Measurements from ENCODE around the gene WFIKKN1. TPM values are rescaled to one million over a fixed set of nuclear protein-coding genes. Genes with fewer than 3 reads are reported as not detected.

Gene WFIKKN1
- total RNA-seq, 3 donors from 2014 or later = 1.1 to 2.2 (median 1.6) TPM

DNA sequence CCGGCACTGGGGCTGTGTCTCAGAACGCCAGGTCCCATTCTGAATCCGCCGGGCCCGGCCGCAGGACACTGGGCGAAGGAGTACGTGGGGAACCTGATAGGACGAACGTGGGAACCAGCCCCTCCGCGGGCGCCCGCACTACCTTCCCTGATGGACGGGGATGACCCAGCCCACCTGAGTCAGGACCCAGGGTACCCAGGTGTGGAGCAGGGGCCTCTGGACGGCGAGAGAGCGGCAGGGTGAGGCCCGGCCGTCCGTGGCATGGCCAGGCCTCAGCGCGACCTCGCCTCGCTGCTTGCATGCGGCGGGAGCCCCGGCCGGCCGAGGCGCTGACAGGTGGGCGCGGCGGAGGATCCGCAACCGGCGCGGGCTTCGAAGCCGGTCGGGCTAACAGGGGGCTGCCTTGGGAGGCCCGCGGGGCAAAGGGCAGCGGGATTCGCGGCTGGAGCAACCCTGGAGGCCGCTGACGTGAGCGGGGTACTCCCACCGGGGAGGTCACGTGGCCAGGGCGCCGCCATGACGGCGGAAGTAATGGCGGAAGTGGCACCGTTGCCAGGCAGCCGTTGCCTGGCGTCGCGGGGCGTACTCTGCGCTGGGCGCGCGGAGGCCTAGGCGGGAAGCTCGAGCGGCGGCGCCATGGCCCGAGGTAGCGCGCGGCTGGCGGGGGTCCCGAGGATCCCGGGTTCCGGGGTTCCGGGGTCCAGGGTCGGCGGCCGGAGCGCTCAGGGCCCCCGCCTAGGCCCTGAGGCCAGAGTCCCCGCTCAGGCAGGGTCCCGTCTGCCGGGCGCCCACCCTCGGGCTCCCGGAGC is 18.2 kb downstream of the WFIKKN1 start, which contains the start of gene WDR90:
TSS of gene WDR90 (plus strand) at position 585 of the 809 bp plus-strand sequence. CDS start at position 637, 52 bp downstream.
- peak; percentile 95 to 97 (median 97) for DNase-seq
- H3K36me3 ChIP-seq (ENCODE audit: low read depth) = no peaks in the 10 kb centered on the region
- intact Hi-C loops (cut with DNase I, micrococcal nuclease) = no loop called here
- H3K4me1 ChIP-seq (ENCODE audit: low read depth) = peaks cover 50% of the 10 kb centered on the region
- TF ChIP-seq, protein P1, sequence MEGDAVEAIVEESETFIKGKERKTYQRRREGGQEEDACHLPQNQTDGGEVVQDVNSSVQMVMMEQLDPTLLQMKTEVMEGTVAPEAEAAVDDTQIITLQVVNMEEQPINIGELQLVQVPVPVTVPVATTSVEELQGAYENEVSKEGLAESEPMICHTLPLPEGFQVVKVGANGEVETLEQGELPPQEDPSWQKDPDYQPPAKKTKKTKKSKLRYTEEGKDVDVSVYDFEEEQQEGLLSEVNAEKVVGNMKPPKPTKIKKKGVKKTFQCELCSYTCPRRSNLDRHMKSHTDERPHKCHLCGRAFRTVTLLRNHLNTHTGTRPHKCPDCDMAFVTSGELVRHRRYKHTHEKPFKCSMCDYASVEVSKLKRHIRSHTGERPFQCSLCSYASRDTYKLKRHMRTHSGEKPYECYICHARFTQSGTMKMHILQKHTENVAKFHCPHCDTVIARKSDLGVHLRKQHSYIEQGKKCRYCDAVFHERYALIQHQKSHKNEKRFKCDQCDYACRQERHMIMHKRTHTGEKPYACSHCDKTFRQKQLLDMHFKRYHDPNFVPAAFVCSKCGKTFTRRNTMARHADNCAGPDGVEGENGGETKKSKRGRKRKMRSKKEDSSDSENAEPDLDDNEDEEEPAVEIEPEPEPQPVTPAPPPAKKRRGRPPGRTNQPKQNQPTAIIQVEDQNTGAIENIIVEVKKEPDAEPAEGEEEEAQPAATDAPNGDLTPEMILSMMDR (IDR thresholded peaks at IDR 0.05) = no peak
- ATAC-seq = peak; percentile 72
- H3K9me3 ChIP-seq = no peaks in the 10 kb centered on the region
- H3K4me3 ChIP-seq = peak within 1 kb of the TSS; percentile 25

DNA sequence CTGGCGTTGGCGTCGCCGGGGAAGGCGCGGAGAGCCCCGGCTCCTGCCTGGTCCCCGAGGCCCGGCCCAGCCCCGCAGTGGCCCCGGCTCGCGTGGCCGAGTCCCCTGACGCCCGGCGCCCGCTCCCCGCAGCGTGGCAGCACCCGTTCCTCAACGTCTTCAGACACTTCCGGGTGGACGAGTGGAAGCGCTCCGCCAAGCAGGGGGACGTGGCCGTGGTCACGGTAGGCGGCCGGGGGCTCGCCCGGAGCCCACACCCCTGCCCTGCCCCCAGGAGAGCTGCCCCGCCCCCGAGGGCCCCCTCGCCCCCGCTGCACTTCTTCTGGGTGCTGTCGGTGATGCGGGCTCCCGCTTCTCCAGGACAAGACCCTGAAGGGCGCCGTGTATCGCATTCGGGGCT is 18.8 kb downstream of the WFIKKN1 start:
- H3K36me3 ChIP-seq (ENCODE audit: low read depth) = no peaks in the 10 kb centered on the region
- peak overlapping the region; percentile 25 for H3K4me3 ChIP-seq
- TF ChIP-seq, protein P1 (IDR thresholded peaks at IDR 0.05) = no peak
- no peaks in the 10 kb centered on the region for H3K9me3 ChIP-seq
- intact Hi-C loops (cut with DNase I, micrococcal nuclease) = loop anchor here in 1 of 2 donors (10.0 kb wide), 1 partner anchor 55 kb away; the partner anchor contains the start of gene RAB40C
- peak in 1 of 3 donors; percentile 58 for DNase-seq
- no peak for ATAC-seq
- peaks cover 44% of the 10 kb centered on the region for H3K4me1 ChIP-seq (ENCODE audit: low read depth)

DNA sequence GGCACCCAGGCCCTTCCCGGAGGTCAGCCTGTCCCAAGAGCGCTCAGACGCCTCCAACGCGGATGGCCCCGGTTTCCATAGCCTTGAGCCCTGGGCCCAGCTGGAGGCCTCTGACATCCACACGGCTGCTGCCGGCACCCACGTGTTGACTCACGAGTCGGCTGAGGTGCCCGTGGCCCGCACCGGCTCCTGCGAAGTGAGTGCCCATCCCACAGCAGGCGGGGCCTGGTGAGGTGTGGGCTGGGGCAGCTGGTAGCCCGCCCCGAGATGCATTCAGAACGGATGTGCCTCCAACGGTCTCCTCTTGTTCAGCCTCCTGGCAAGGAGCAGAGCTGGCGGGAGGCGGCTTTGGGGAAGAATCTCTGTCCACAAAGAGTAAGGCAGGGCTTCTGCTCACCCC is 21.1 kb downstream of the WFIKKN1 start:
- Histone ChIP-seq H3K9me3 (no peaks in the 10 kb centered on the region), H3K4me1 (ENCODE audit: low read depth) (peaks cover 24% of the 10 kb centered on the region), H3K4me3 (no peak overlapping the region), H3K36me3 (ENCODE audit: low read depth) (no peaks in the 10 kb centered on the region)
- ATAC-seq = no peak
- no peak for DNase-seq
- TF ChIP-seq, protein P1 (IDR thresholded peaks at IDR 0.05) = no peak
- intact Hi-C loops (cut with DNase I, micrococcal nuclease) = loop anchor here in 1 of 2 donors (10.0 kb wide), 1 partner anchor 57 kb away; the partner anchor contains the start of gene RAB40C

- Histone ChIP-seq H3K36me3 (ENCODE audit: low read depth) (no peaks in the 10 kb centered on the region), H3K4me1 (ENCODE audit: low read depth) (peaks cover 16% of the 10 kb centered on the region), H3K9me3 (no peaks in the 10 kb centered on the region), H3K4me3 (no peak overlapping the region)
- intact Hi-C loops (cut with DNase I, micrococcal nuclease) = loop anchor here in 1 of 2 donors (10.0 kb wide), 1 partner anchor 58 kb away; the partner anchor contains the start of gene RAB40C
- TF ChIP-seq, protein P1 (IDR thresholded peaks at IDR 0.05) = no peak
- ATAC-seq (no peak), DNase-seq (no peak)
Observed at GRCh38 chr16:652454-653305, 21.9 kb downstream of the WFIKKN1 start.

GRCh38 chr16:654034-654433 is 23.2 kb downstream of the WFIKKN1 start:
- intact Hi-C loops (cut with DNase I, micrococcal nuclease) = loop anchor here in 1 of 2 donors (10.0 kb wide), 1 partner anchor 59 kb away; the partner anchor contains the start of gene RAB40C
- peaks cover 8% of the 10 kb centered on the region for H3K4me1 ChIP-seq (ENCODE audit: low read depth)
- DNase-seq (no peak), ATAC-seq (no peak)
- H3K9me3 ChIP-seq = no peaks in the 10 kb centered on the region
- no peak overlapping the region for H3K4me3 ChIP-seq
- no peaks in the 10 kb centered on the region for H3K36me3 ChIP-seq (ENCODE audit: low read depth)
- TF ChIP-seq, protein P1 (IDR thresholded peaks at IDR 0.05) = no peak
